Activated CD4-positive, alpha-beta T cell treated with anti-CD3 and anti-CD28 coated beads, Interleukin-2, Interleukin-4, amounts not matched to agents 100 ng/mL and 50 ng/mL, durations not matched to agents 16 hours and 8 hours (primary cell): Measurements from ENCODE around the gene RC3H2.

Experiments used
- DNase-seq: peaks from one replicate; pipeline ENCODE4 v3.0.0-alpha.2; 2020; ENCODE audit warnings: low spot score

Gene RC3H2, protein sequence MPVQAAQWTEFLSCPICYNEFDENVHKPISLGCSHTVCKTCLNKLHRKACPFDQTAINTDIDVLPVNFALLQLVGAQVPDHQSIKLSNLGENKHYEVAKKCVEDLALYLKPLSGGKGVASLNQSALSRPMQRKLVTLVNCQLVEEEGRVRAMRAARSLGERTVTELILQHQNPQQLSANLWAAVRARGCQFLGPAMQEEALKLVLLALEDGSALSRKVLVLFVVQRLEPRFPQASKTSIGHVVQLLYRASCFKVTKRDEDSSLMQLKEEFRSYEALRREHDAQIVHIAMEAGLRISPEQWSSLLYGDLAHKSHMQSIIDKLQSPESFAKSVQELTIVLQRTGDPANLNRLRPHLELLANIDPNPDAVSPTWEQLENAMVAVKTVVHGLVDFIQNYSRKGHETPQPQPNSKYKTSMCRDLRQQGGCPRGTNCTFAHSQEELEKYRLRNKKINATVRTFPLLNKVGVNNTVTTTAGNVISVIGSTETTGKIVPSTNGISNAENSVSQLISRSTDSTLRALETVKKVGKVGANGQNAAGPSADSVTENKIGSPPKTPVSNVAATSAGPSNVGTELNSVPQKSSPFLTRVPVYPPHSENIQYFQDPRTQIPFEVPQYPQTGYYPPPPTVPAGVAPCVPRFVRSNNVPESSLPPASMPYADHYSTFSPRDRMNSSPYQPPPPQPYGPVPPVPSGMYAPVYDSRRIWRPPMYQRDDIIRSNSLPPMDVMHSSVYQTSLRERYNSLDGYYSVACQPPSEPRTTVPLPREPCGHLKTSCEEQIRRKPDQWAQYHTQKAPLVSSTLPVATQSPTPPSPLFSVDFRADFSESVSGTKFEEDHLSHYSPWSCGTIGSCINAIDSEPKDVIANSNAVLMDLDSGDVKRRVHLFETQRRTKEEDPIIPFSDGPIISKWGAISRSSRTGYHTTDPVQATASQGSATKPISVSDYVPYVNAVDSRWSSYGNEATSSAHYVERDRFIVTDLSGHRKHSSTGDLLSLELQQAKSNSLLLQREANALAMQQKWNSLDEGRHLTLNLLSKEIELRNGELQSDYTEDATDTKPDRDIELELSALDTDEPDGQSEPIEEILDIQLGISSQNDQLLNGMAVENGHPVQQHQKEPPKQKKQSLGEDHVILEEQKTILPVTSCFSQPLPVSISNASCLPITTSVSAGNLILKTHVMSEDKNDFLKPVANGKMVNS

GRCh38 chr9:122904823-122905710 is at the start of gene RC3H2:
Gene RC3H2 (minus strand): TSS chr9:122905359. CDS start chr9:122897509, 7,850 bp downstream.
- peak; percentile 99 for DNase-seq

DNA sequence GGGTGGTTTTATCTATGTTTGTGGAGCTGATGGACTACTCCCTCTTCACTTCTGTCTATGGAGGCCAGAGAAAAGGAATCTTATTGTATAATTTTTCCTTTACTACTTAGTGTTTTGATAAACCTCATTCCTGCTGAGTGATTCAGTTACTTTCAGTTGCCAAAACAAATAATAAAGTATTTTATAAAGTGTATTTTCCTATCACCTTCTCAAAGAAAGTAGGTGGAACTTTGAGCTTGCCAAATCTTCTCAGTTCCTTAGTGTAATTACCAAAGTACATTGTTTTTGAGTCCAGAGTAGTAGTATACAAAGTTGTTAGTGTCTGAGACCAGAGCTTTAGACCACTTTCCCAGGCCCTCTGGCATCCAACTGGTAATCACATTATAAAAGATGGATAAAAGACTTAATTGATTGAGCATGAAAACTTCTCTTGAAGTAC is 49.1 kb upstream of the RC3H2 start:
- no peak for DNase-seq

DNA sequence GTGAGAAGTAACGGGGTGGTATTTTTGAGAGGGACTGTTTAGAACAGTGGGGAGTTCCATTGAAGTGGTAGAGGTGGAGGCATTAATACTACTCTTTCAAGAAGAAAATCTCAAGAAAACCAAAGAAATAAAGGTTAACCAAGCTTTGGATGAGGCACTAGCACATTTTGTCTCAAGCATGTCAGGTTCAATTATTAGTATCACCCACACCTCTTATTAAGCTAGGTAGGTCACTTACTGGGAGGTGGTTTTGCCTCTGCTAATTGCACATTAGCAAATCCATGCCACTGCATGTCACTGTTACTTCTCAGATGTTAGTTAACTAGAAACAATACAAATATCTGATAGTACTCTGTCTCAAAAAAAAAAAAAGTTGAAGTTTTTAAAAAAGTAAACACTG is 45.9 kb upstream of the RC3H2 start:
- DNase-seq: no peak

DNA sequence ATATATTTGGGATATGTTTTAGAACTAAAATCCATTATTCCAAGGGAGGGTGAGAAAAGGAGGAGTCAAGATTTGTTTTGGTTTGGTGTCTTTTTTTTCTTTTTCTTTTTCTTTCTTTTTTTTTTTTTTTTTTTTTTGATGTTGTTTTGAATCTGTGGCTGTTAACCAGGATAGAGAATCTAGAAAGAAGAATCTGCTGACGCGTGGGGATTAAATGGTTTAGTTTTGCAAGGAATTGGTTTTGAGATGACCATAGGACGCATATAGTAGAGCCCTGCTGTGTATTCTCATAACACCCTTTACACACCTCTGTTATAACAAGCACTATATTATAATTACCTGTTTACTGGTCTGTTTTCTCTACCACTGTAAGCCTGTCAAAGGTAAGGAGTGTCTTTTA is 45.1 kb upstream of the RC3H2 start:
- DNase-seq: no peak

DNA sequence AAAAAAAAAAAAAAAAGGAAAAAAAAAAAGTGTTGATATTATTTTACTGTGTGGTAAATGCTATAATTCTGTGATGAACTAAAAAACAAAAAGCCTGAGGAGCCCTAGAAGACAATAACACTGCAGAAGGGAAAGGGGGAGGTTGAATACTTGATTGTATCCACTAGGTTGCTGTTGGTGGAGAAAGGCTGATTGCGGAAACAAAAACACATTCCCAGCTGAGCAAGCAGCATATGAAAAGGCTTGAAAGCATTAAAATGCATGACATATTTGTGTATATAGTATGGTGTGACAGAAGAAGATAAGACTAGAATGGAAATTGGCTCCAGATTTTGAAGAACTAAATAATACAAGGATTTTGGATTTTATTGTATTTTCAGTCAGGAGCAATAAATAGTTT is 44.5 kb upstream of the RC3H2 start:
- no peak for DNase-seq

- peak; percentile 46 for DNase-seq
These were observed 43.2 kb upstream of the RC3H2 start for GRCh38 chr9:122948313-122948712.

DNA sequence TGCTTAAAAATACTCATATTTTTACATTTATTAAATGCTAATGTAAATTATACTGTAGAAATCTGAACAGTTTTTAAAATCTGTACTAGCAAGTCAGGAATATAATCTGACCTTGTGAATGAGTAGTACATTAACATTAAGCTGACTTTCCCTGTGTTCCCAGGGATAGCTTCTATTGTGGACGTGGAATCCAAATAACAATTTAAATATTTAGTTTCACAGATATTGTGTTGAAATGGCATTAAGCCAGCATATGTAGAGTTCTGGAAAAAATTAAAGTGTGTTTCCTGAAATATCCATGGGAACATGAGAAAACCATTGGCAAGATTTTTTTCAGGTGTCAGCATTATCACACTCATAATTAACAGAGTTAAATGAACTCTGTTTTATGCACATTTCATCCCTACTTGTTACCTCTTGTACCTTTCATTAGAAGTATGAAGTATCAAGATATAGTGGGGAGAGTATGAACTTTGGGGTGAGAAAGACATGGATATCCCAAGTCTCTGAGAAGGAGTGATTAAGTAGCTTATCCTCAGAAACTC is 41.4 kb upstream of the RC3H2 start:
- DNase-seq: no peak

DNA sequence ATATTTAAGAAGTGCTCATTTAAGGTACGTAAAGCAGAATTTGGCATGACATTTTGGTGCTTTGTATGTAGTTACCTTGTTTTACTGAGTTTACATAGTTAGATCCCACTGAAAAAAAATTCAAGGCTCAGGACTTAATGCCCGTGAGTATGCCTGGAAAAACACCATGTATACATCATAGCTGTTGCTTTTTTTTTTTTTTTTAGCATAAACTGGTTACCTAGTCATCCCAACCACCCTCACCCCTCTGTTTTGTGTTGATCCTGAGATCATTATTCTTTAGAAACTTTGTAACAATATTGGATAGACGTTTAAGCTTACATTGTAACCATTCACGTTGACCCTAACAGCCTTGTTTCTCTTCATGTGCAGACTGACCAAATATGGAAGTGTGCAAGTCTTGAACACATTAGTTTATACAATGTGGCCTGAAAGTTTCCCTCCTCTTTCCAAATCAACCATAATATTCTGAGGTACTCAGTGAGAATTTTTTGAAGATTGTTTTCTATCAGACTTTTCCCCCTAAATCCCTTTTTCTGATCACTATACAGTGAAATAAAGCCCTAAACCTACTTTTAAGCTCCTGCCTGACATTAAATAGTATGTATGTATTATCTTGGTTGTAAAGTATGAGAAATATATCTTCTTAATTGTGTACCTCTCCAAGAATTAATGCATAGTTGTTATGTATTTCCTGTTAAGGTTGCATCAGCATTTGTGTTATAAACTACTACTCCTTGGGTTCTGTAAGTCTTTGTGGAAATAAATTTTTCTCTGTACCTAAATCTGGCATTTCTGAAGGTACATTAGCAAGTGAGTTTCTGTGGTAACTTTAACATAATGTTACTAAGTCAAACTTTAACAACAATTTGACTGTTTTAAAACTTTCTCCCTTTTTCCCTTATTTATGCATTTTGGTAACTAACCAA is 40.1 kb upstream of the RC3H2 start:
- DNase-seq: no peak

GRCh38 chr9:122941582-122942234 is 36.5 kb upstream of the RC3H2 start:
- DNase-seq: peak; percentile 8

DNA sequence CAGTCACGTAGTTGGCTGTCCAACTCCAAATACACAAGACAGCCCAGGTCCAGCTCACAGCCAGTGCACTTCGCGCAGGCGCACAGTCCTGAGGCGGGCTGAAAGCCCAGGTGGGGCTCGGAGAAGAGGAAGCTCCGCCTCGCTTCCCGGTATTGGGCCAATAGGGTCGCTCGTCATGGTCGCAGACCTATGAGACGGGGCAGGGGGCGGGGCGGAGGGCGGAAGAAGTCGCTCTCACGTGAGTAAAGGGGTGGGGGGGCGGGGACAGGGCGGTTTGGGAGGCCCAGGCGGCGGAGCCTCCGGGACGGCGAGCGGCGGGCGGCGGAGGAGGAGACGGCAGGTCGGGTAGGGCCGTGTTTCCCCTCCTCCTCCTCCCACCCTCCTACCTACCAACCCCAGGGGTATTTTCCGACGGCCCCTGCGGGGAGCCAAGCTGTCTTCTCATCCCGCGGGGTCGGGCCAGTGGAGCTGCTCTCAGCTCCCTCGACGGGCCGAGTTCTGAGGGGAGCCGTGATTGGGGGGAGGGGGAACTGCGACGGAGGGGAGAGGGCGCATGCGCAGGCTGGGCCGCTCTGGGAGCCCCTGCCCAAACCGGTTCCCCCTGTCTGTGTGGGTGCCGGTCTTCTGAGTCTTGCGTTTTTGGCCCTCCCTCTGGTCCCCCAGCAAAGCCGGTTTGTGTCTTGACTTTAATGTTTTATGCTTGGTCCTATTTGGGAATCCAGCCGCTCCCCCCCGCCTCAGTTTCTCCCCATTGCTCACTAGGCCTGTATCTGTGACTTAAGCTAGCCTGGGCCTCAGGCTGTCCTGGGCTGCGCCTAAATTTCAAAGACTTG is 35.8 kb upstream of the RC3H2 start, which contains the start of gene RABGAP1:
Gene RABGAP1, plus strand, starts transcription at position 272 of the 833 bp plus-strand sequence. CDS start 16,040 bp downstream, outside the sequence.
- DNase-seq: peak; percentile 99

- no peak for DNase-seq
These were observed 35.2 kb upstream of the RC3H2 start for GRCh38 chr9:122940454-122940748.

- no peak for DNase-seq
These were observed 34.4 kb upstream of the RC3H2 start for GRCh38 chr9:122939601-122940000.

GRCh38 chr9:122936883-122937282 is 31.7 kb upstream of the RC3H2 start:
- DNase-seq: no peak

- DNase-seq: no peak
These were observed 31.3 kb upstream of the RC3H2 start for GRCh38 chr9:122936464-122936863.

DNA sequence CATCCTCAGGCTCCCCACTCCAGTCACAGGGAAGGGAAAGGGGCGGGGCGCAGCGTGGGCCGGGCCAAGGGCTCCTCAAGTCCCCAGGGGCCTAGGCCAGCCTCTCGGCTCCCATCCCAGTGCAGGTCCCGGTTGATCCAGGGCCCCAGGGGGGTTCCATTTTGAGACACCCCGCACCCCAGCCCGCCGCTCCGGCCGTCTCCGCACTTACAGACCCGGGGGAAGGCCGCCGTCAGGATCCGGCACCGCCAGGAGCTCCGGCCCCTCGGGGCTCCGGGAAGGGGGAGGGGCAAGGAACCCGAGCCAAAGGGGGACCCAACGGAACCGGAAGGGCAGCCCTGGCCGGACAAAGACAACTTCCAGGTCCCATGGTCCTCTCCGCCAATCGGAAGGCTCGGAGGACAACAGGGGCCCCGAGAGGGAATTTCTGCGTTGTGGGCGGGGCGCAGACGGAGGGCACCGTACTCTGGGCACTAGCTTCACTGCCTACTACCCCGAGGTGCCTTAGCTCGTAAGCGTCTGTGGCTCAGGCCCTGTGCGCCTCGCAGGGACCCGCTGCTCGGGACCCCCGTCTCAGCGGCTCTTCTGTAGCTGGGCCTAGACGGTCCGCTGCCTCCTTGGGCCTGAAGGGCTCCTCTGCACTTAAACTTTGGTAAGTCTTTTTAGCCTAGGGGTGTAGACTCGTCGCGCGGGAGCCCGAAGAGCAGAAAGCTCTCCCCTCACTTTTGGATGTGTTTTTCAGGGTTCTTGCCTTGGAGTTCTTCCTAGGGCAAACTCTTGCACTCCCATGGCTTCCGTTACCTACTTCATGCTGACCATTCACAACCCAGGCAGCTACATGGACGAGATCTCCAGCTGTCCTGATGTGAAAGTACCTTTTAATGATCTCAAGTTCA is 26.3 kb upstream of the RC3H2 start, which contains the start of gene ZBTB26:
Gene ZBTB26, minus strand, starts transcription at position 287 of the 896 bp plus-strand sequence. CDS start 11,578 bp downstream, outside the sequence.
- peak; percentile 96 for DNase-seq

- no peak for DNase-seq
These were observed 25.5 kb upstream of the RC3H2 start for GRCh38 chr9:122930541-122931225.
